SW 1271 (cell line): ENCODE results near the gene ZBED2.
"Not testable (repeated sequence)": the region's sequence is repeated elsewhere in the genome, so short reads cannot be mapped to it uniquely, and the experiment has no call there.

Experiments used
- DNase-seq, 2 experiments: peaks; one replicate each; lab custom pipeline; 2025; lab: John Stamatoyannopoulos, UW

The ZBED2 gene

GRCh38 chr3:111571907-111572460 is 23.2 kb downstream of the ZBED2 start:
- no peak for DNase-seq

GRCh38 chr3:111571282-111571681 is 23.9 kb downstream of the ZBED2 start:
- DNase-seq = no peak

GRCh38 chr3:111570404-111571030 is 24.6 kb downstream of the ZBED2 start:
- no peak for DNase-seq

GRCh38 chr3:111568911-111569310 is 26.2 kb downstream of the ZBED2 start:
- DNase-seq = no peak

- no peak for DNase-seq
Measured at GRCh38 chr3:111568355-111568754, 26.8 kb downstream of the ZBED2 start.

- DNase-seq = no peak
Measured at GRCh38 chr3:111566844-111567243, 28.3 kb downstream of the ZBED2 start.

GRCh38 chr3:111561902-111562301 is 33.2 kb downstream of the ZBED2 start:
- DNase-seq = not testable (repeated sequence)

- DNase-seq = no peak
Measured at GRCh38 chr3:111548756-111549155, 46.4 kb downstream of the ZBED2 start.

GRCh38 chr3:111548092-111548491 is 47.1 kb downstream of the ZBED2 start:
- DNase-seq = no peak

GRCh38 chr3:111547631-111548030 is 47.5 kb downstream of the ZBED2 start:
- DNase-seq = no peak

- no peak for DNase-seq
Measured at GRCh38 chr3:111545349-111545748, 49.8 kb downstream of the ZBED2 start.
